ENCODE results near the gene DSCAM. TPM values are rescaled to one million over a fixed set of nuclear protein-coding genes. Genes with fewer than 3 reads are reported as not detected.

Gene DSCAM
- total RNA-seq, 6 experiments from 2014 or later: 1.0 to 1.3 (median 1.1) TPM

DNA sequence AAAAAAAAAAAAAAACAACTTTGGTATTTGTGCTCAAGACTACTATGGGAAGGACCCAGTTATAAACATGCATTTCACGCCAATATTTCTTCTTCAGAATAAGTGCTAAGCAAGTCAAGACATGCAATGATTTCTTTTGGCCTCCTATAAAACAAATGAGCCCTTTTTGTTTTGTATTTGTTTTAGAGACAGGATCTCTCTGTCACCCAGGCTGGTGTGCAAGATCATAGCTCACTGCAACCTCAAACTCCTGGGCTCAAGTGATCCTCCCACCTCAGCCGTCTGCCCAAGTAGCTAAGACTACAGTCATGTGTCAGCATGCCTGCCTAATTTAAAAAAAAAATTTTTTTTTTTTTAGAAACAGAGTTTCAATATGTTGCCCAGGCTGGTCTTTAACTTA is 631.0 kb downstream of the DSCAM start:
- Mint-ChIP-seq H3K36me3 (ENCODE audit: low read depth) (no peaks in the 10 kb centered on the region), H3K4me3 (no peak overlapping the region), H3K9me3 (peaks cover 14% of the 10 kb centered on the region), H3K27me3 (ENCODE audit: insufficient read depth) (no peaks in the 10 kb centered on the region), H3K4me1 (ENCODE audit: low read depth) (no peaks in the 10 kb centered on the region), H3K27ac (no peak overlapping the region)
- TF ChIP-seq, protein P1, sequence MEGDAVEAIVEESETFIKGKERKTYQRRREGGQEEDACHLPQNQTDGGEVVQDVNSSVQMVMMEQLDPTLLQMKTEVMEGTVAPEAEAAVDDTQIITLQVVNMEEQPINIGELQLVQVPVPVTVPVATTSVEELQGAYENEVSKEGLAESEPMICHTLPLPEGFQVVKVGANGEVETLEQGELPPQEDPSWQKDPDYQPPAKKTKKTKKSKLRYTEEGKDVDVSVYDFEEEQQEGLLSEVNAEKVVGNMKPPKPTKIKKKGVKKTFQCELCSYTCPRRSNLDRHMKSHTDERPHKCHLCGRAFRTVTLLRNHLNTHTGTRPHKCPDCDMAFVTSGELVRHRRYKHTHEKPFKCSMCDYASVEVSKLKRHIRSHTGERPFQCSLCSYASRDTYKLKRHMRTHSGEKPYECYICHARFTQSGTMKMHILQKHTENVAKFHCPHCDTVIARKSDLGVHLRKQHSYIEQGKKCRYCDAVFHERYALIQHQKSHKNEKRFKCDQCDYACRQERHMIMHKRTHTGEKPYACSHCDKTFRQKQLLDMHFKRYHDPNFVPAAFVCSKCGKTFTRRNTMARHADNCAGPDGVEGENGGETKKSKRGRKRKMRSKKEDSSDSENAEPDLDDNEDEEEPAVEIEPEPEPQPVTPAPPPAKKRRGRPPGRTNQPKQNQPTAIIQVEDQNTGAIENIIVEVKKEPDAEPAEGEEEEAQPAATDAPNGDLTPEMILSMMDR (IDR thresholded peaks at IDR 0.05): no peak
- DNase-seq: no peak

DNA sequence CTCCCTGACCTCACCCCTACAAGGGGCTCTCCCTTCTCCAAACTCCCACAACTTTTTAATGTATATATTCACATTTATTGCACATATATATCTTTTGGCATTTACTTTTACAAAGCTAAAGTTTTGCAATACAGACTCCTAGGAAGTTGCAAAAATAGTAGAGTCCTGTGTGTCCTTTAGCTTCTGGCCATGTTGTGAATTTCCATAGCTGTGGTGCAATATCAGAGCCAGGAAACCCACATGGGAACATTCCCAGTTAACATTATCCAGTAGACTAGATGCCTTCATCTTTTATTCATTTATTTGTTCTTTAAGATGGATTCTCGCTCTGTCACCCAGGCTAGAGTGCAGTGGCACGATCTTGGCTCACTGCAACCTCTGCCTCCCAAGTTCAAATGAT is 636.7 kb downstream of the DSCAM start:
- TF ChIP-seq, protein P1 (IDR thresholded peaks at IDR 0.05): no peak
- H3K36me3 Mint-ChIP-seq (ENCODE audit: low read depth): no peaks in the 10 kb centered on the region
- peaks cover 36% of the 10 kb centered on the region for H3K9me3 Mint-ChIP-seq

DNA sequence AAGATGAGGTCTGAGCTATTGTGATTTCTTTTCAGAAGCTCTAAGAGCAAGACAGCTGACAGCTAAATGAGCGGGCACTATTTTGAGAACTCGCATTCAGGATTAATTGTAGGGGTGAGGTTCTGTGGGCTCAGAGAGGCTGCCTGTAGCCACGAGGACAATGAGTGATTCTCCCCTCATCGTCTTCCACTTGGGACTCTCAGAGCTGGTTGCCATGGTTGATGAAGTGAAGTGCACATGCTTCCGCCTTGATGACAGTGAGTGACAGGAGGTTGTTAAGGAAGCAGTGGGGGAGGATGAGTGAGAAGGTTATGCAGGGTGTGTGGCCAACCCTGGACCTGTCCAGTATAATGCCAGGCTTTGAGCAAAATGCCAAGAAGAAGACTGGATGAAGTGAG is 638.0 kb downstream of the DSCAM start:
- Mint-ChIP-seq H3K27ac (no peak overlapping the region), H3K4me1 (ENCODE audit: low read depth) (no peaks in the 10 kb centered on the region), H3K27me3 (ENCODE audit: insufficient read depth) (no peaks in the 10 kb centered on the region), H3K9me3 (peaks cover 33% of the 10 kb centered on the region), H3K36me3 (ENCODE audit: low read depth) (no peaks in the 10 kb centered on the region), H3K4me3 (no peak overlapping the region)
- DNase-seq: no peak
- TF ChIP-seq, protein P1 (IDR thresholded peaks at IDR 0.05): no peak

More for the DNA sequence above, 636.7 kb downstream of the DSCAM start:
- Mint-ChIP-seq H3K4me1 (ENCODE audit: low read depth) (no peaks in the 10 kb centered on the region), H3K27me3 (ENCODE audit: insufficient read depth) (no peaks in the 10 kb centered on the region), H3K27ac (no peak overlapping the region), H3K4me3 (no peak overlapping the region)
- DNase-seq: no peak

DNA sequence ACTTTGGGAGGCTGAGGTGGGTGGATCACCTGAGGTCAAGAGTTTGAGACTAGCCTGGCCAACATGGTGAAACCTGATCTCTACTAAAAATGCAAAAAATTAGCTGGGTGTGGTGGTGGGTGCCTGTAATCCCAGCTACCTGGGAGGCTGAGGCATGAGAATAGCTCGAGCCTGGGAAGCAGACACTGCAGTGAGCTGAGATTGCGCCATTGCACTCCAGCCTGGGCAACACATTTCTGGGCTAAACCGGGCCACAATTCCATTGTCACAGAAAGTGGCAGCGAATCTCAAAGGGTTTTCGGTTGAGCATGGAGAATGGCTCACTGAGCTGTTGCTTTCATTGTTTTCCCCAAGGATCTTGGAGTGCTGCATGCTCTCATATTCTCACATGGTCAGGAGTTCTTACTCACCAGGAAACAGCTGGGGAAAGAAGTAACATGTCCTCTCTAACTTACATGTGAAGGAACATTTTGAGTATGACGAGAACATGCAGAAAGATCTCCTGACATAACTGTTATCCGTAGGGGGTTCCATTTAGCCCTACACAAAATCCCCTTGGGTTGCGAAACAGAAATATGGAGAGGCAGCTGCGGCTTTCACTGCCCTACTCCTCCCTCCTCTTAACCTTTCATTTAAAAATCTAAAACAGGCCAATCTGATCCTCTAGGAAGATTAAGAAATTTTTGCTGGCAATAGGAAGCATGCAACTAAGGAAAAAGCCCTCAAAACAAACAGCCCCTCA is 638.6 kb downstream of the DSCAM start:
- Mint-ChIP-seq H3K36me3 (ENCODE audit: low read depth) (no peaks in the 10 kb centered on the region), H3K27me3 (ENCODE audit: insufficient read depth) (no peaks in the 10 kb centered on the region), H3K4me1 (ENCODE audit: low read depth) (no peaks in the 10 kb centered on the region), H3K27ac (no peak overlapping the region), H3K9me3 (peaks cover 33% of the 10 kb centered on the region), H3K4me3 (no peak overlapping the region)
- no peak for DNase-seq
- TF ChIP-seq, protein P1 (IDR thresholded peaks at IDR 0.05): no peak

DNA sequence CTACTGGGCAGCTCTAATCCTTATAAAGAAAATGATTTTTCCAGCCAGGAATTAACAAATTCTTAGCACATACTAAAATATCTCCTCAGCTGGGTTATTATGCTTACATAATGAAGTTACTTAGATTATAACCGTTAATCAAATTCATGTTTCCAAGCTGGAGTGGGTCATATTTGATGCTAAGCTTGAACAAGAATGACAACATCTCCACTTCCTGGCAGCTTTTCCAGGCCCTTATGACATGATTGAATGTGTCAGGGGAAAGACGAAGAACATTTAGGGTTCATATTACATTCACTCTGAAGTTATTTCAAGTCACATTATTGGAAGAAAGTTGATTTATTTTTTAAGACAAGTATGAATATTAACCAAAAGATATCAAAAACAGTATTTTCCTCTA is 646.0 kb downstream of the DSCAM start:
- DNase-seq: no peak
- TF ChIP-seq, protein P1 (IDR thresholded peaks at IDR 0.05): no peak
- no peaks in the 10 kb centered on the region for H3K27me3 Mint-ChIP-seq (ENCODE audit: insufficient read depth)
- H3K36me3 Mint-ChIP-seq (ENCODE audit: low read depth): no peaks in the 10 kb centered on the region
- H3K9me3 Mint-ChIP-seq: peaks cover 17% of the 10 kb centered on the region
- no peaks in the 10 kb centered on the region for H3K4me1 Mint-ChIP-seq (ENCODE audit: low read depth)
- H3K4me3 Mint-ChIP-seq: no peak overlapping the region
- no peak overlapping the region for H3K27ac Mint-ChIP-seq

All from HFFc6 (cell line).